PFSK-1 (cell line): Measurements from ENCODE around the gene TNRC6B.

Experiments
- FOXP2 ChIP-seq: optimal IDR thresholded peaks from 2 replicates; pipeline ENCODE3; 2011; ENCODE audit warnings: borderline replicate concordance, control low read depth, inconsistent platforms; ENCODE audit not compliant: insufficient read depth; ENCODE audit errors: extremely low read length, extremely low read depth
- POLR2AphosphoS5 ChIP-seq: IDR thresholded peaks from 2 replicates; pipeline ENCODE4 v1.6.1; 2012; ENCODE audit warnings: low read depth, mild to moderate bottlenecking, control low read depth, low read length, moderate library complexity
- SIN3A ChIP-seq: IDR thresholded peaks from 2 replicates; pipeline ENCODE4 v1.6.1; 2012; ENCODE audit warnings: mild to moderate bottlenecking, low read length, moderate library complexity, borderline replicate concordance; ENCODE audit not compliant: insufficient read depth
- TAF1 ChIP-seq: IDR thresholded peaks from 2 replicates; pipeline ENCODE4 v1.6.1; 2012; ENCODE audit warnings: low read length, control low read depth, borderline replicate concordance; ENCODE audit not compliant: insufficient read depth
- TF ChIP-seq, protein P1 (sequence below), 2 experiments: IDR thresholded peaks; 2 replicates each; pipeline versions ENCODE4 v1.6.1 to v1.8.0; 2011 to 2012; ENCODE audit warnings: low read depth in 2 of 2, low read length in 2 of 2, control low read depth in 1 of 2, inconsistent platforms in 1 of 2, mild to moderate bottlenecking in 1 of 2, moderate library complexity in 1 of 2; ENCODE audit not compliant: insufficient read depth in 1 of 2

TNRC6B gene

DNA sequence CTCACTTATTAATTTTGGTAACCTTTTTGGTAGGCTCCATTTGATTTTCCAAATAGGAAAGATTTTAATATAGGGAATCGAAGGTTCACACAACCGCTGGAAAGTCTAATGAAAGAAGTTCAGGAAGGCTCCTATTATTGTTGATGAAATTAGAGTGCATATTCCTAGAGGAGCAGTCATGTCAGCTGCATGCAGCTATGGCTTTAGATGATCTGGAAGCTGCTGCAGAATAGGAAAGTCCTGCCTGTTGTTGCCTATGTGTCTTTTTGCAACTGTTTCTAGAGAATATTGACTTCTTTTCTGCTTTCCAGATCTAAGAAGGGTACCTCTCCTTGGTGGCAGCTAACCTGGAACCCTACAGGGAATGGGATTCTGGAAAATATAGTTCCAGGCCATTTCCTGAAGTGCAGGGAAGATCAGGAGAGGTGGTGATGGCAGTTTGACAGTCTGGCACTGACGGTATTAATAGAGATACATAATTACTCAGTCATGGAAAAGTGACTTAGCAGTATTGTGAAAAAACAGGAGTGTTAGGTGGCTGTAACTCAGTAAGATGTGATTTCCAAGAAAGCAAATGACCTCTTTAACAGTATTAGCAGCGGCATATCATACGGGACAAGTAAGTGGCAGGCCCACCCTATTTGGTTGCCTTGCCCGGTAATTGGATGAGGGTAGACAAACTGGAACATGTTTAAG lies 54.0 kb downstream of the TNRC6B start:
- TF ChIP-seq TAF1: no peak
- TF ChIP-seq SIN3A: no peak
- TF ChIP-seq, protein P1, sequence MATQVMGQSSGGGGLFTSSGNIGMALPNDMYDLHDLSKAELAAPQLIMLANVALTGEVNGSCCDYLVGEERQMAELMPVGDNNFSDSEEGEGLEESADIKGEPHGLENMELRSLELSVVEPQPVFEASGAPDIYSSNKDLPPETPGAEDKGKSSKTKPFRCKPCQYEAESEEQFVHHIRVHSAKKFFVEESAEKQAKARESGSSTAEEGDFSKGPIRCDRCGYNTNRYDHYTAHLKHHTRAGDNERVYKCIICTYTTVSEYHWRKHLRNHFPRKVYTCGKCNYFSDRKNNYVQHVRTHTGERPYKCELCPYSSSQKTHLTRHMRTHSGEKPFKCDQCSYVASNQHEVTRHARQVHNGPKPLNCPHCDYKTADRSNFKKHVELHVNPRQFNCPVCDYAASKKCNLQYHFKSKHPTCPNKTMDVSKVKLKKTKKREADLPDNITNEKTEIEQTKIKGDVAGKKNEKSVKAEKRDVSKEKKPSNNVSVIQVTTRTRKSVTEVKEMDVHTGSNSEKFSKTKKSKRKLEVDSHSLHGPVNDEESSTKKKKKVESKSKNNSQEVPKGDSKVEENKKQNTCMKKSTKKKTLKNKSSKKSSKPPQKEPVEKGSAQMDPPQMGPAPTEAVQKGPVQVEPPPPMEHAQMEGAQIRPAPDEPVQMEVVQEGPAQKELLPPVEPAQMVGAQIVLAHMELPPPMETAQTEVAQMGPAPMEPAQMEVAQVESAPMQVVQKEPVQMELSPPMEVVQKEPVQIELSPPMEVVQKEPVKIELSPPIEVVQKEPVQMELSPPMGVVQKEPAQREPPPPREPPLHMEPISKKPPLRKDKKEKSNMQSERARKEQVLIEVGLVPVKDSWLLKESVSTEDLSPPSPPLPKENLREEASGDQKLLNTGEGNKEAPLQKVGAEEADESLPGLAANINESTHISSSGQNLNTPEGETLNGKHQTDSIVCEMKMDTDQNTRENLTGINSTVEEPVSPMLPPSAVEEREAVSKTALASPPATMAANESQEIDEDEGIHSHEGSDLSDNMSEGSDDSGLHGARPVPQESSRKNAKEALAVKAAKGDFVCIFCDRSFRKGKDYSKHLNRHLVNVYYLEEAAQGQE (IDR thresholded peaks at IDR 0.05; ENCODE audit: insufficient read depth in 1 of 2, low read depth in 2 of 2, low read length in 2 of 2): no peak
- TF ChIP-seq FOXP2: no peak
- no peak for TF ChIP-seq POLR2AphosphoS5

DNA sequence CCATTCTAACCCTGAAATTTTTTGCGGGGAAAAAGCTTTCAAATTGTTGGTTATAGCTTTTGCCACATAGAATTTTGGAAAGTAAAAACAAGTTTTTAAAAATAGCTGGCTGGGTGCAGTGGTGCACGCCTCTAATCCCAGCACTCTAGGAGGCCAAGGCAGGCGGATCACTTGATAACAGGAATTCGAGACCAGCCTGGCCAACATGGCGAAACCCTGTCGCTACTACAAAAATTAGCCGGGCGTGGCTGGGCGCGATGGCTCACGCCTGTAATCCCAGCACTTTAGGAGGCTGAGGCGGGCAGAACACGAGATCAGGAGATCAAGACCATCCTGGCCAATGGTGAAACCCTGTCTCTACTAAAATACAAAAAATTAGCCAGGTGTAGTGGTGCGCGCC lies 54.9 kb downstream of the TNRC6B start:
- TF ChIP-seq FOXP2 (no peak), POLR2AphosphoS5 (no peak), TAF1 (no peak), SIN3A (no peak)
- TF ChIP-seq, protein P1 (IDR thresholded peaks at IDR 0.05; ENCODE audit: insufficient read depth in 1 of 2, low read depth in 2 of 2, low read length in 2 of 2): no peak

DNA sequence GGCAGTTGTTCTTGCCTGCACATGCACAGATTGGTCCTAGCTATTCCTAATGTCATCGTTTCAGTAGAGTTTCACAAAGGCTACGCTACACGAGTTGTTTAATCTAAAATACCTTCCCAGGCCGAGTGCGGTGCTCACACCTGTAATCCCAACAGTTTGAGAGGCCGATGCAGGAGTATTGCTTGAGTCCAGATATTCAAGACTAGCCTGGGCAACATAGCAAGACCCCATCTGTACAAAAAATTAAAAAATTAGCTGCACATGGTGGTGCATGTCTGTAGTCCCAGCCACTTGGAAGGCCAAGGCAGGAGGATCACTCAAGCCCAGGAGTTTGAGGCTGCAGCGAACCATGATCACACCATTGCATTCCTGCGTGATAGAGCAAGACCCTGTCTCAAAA lies 56.2 kb downstream of the TNRC6B start:
- no peak for TF ChIP-seq FOXP2
- TF ChIP-seq, protein P1 (IDR thresholded peaks at IDR 0.05; ENCODE audit: insufficient read depth in 1 of 2, low read depth in 2 of 2, low read length in 2 of 2): no peak
- no peak for TF ChIP-seq SIN3A
- TF ChIP-seq TAF1: no peak
- TF ChIP-seq POLR2AphosphoS5: no peak

DNA sequence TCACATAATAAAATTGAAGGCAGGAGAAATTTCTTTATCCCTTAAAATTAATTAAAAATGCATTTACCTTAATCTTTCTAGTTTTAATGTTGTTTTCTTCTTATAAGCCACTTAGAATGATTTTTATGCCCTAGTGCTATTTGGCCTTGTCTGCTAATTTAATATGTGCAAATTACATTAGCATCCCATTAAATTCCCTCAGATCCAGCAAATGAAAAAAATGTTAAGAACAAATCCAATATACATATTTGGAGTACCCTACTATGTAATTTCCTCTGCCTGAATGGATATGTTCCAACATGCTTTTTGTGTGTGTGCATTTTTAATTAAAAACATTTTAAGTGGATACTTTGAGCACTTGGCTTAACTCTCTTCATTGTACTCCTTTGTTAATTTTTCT lies 56.9 kb downstream of the TNRC6B start:
- TF ChIP-seq POLR2AphosphoS5 (no peak), FOXP2 (no peak), TAF1 (no peak), SIN3A (no peak)
- TF ChIP-seq, protein P1 (IDR thresholded peaks at IDR 0.05; ENCODE audit: insufficient read depth in 1 of 2, low read depth in 2 of 2, low read length in 2 of 2): no peak

DNA sequence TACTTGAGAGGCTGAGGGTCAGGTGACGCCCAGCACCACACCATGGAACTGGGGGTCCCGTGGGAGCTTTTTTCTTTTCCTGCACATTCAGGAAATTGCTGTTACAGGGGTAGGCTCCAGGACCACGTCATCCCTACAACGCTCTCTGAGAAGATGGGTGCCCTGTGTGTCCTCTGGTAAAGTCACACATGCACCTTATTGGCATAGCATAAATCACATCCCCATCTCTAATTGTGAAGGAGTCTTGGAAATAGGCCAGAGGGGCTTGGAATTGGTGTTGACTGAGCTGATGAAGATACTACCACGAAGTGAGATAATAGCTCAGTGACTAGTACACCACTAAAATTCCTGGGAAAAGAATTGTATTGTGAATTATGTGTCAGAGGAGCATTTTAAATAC lies 57.6 kb downstream of the TNRC6B start:
- no peak for TF ChIP-seq POLR2AphosphoS5
- no peak for TF ChIP-seq SIN3A
- TF ChIP-seq, protein P1 (IDR thresholded peaks at IDR 0.05; ENCODE audit: insufficient read depth in 1 of 2, low read depth in 2 of 2, low read length in 2 of 2): no peak
- TF ChIP-seq TAF1: no peak
- TF ChIP-seq FOXP2: no peak
